SIG-M5 treated with dmso at 0.1 percent for 504 hours (cell line): ENCODE data around the gene MORN3.
"Not testable (repeated sequence)": the region's sequence is repeated elsewhere in the genome, so short reads cannot be mapped to it uniquely, and the experiment has no call there.

ENCODE experiments used
- DNase-seq: peaks from one replicate; lab custom pipeline; 2025; ENCODE audit not compliant: unreplicated experiment; lab: John Stamatoyannopoulos, UW

Gene MORN3

GRCh38 chr12:121692744-121693143 is 23.3 kb upstream of the MORN3 start:
- not testable (repeated sequence) for DNase-seq

DNA sequence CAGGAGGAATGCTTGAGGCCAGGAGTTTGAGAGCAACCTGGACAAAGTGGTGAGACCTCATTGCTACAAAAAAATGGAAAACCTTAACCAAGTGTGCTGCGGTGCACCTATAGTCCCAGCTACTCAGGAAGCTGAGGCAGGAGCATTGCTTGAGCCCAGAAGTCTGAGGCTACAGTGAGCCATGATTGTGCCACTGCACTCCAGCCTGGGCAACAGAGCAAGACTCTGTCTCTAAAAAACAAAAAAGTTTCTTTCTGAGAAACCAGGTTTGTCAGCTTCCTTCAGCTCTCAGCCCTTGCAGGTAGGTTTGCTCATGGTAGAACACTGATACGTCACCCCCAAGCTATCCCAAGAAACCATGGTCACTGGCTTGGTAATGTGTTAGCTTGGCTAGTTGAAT is 20.0 kb upstream of the MORN3 start:
- DNase-seq: no peak

GRCh38 chr12:121688966-121689365 is 19.5 kb upstream of the MORN3 start:
- no peak for DNase-seq

GRCh38 chr12:121679661-121680197 is 10.3 kb upstream of the MORN3 start:
- DNase-seq: not testable (repeated sequence)

DNA sequence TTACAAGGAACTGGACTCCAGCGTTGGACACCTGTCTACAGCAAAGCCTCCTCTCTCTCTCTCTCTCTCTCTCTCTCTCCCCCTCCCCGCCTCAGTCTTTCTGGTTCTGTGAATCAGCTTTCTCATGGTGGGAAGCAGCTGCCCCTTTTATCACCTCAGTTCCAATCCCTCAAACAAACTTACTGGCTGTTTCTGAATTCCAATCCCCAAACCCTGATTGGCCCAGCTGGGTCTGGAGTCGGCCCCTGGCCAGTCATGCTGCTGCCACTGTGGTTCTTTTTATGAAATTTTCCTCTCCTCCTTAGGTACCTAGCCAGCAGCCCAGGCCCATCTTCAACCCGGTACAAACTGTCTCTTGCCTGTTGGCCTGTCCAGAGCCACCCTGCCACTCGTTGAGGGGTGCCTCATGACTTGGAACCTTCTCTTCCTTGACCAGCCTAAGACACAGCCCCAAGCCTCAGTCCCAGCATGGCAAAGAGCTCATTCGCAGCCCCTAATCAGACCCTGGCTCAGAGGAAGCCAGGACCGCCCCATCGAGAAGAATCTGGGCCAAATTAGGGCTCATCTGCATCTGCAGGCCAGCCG is 9.4 kb upstream of the MORN3 start:
- DNase-seq: no peak

- no peak for DNase-seq
Observed at GRCh38 chr12:121678305-121678704, 8.9 kb upstream of the MORN3 start.

DNA sequence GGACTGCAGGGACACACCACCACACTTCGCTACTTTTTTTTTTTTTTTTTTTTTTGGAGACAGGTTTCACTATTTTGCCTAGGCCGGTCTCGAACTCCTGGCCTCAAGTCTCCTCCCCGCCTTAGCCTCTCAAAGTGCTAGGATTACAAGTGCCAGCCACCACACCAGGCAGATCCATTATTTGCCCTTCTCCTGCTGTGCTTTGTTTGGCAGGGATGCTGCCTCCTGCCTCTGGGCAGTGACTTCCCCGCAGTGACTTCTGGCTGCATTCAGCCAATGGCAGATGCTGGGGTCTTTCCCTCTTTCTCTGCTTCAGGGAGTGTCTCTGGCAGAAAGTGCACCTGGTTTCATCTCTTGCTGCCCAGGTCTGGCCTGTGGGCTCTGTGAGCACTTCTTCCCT is 6.7 kb upstream of the MORN3 start:
- DNase-seq: no peak

DNA sequence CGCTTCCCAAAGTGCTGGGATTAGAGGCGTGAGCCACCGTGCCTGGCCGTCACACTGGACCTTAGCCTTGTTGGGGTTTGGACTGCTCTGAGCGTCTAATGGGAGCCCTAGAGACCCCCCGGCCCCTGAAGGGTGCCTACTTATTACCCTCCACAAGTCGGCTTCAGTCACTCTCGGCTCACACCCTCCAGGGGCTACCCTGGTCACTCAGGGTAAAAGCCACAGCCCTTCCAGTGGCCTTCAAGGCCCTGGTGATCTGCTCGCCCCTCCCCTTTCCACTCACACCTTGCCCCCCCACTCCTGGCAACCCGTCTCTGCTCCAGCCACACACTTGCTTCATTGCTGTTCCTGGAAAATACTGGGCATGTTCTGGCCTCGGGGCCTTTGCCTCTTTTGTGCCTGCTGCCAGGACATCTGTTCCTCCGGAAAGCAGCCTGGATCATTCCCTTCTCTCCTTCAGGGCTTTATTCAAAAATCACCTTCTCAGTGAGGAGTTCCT is 3.6 kb upstream of the MORN3 start:
- DNase-seq: no peak

GRCh38 chr12:121668750-121669520 is 519 bp downstream of the MORN3 start:
- DNase-seq: no peak

DNA sequence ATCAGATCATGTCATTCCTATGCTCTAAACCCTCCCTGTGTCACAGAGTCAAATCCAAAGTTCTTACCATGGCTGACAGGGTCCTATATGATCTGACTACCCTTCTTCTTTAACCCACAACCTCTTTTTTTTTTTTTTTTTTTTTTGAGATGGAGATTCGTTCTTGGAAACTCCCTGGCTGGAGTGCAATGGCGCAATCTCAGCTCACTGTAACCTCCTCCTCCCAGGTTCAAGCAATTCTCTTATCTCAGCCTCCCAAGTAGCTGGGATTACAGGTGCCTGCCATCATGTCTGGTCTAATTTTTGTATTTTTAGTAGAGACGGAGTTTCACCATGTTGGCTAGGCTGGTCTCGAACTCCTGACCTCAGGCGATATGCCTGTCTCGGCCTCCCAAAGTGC is 2.6 kb downstream of the MORN3 start:
- DNase-seq: not testable (repeated sequence)

GRCh38 chr12:121663610-121663929 is 5.9 kb downstream of the MORN3 start:
- no peak for DNase-seq

GRCh38 chr12:121661353-121662105 is 7.9 kb downstream of the MORN3 start:
- DNase-seq: not testable (repeated sequence)

DNA sequence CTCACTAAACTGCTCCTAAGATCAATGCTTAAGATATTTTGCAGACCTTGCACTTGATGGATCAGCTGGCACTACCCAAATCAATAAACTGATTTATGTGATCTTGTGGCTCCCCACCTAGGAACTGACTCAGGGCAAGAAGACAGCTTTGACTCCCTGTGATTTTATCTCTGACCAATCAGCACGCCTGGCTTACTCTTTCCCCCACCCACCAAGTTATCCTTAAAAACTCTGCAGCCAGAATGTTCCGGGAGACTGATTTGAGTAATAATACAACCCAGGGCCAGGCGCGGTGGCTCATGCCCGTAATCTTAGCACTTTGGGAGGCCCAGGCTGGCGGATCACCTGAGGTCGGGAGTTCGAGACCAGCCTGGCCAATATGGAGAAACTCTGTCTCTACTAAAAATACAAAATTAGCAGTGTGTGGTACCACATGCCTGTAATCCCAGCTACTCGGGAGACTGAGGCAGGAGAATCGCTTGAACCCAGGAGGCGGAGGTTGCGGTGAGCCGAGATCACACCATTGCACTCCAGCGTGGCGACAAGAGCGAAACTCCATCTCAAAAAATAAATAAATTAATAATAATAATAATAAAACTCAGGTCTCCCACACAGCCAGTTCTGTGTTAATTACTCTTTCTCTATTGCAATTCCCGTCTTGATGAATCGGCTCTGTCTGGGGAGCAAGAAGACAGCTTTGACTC is 12.0 kb downstream of the MORN3 start:
- DNase-seq: no peak

- no peak for DNase-seq
Observed at GRCh38 chr12:121656122-121656521, 13.3 kb downstream of the MORN3 start.

DNA sequence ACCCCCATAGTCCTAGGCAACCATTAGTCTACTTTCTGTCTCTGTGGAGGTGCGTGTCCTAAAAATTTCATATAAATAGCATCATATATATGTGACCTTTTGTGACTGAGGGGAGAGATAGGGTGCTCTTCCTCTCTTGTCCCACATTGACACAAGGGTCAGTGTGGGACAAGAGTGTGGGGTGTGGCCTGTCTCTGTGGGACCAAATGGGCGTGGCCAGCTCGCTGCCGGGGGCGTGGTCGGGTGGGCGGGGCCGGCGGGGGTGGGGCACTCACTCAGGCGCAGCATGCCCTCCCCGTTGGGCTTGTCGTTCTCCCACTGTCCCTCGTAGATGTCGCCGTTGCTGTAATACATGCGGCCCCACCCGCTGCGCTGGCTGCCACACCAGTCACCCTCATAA is 15.5 kb downstream of the MORN3 start:
- no peak for DNase-seq

DNA sequence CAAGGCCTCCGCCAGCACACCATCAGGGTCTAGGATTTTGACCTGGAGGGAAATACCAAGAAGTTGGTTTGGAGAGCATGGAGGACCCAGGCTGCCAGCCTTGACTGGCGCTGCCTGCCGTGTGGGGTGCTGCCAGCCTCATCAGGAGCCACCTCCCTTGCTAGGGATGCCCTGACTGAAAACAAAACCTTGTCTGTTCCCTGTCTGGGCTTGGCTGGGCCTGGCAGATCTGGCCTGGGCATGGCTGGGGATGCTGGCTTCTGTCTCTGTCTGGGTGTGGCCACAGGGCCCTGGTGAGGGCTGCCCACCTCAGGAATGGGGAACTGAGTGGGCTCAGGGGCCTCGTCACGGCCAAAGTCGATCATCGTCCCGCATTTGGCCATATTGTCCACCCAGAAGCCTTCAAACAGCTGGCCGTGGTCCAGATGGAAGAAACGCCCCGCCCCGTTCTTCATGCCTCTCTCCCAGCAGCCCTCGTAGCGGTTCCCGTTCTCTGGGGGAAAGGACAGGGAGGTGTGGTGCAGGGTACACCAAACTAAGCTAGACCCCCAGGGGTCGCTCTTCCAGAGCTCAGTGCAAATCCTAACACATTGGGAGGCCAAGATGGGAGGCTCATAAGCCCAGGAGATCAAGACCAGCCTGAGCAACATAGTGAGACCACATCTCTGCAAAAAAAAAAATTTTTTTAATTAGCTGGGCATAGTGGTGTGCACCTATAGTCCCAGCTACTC is 16.5 kb downstream of the MORN3 start:
- DNase-seq: no peak

- DNase-seq: no peak
Observed at GRCh38 chr12:121651320-121651719, 18.1 kb downstream of the MORN3 start.

GRCh38 chr12:121649819-121650353 is 19.6 kb downstream of the MORN3 start:
- peak; percentile 99 for DNase-seq

DNA sequence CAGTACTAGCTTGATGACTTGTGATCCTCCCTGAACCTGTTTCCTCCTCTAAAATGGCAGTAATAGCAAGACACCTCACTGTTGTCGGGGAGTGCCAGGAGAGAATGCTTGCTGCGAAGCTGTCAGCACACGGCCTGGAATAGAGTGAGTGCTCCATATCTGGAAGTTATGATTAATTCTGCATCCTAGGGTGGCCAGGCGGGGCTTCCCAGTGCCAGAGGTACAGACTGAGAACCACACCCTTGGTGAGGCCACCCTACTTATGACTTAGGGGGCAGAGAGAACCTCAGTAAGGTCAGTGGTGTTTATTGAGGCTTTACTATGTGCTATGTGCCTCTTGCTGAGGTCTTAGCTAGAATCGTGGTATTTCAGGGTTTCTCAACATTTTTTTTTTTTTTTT is 20.1 kb downstream of the MORN3 start:
- peak; percentile 75 for DNase-seq

DNA sequence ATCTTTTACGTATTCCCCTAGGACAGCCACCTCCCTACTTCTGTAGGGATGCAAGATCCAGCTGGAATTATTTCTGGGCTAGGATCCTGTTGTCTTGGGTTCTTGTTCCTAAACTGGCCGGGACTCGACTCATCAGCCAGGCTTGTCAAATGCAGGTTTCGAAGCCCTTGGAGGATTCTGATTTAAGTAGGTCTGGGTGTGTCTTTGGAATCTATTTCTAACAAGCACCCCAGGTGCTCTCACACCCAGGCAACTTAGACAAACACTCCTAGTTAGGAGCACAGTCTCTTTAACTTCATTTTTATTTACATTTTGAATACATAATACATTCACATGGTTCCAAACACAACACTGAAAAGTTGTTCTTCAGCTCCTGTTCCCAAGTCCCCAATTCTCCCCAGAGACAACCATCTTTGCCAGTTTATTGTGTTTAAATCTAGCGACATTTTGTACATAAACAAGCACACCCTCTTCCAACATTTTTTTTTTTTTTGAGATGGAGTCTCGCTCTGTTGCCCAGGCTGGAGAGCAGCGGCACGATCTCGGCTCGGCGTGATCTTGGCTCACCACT is 20.9 kb downstream of the MORN3 start:
- DNase-seq: no peak
